Ascending aorta (tissue), 2 donors: ENCODE measurements around the gene SLC12A8. TPM values are rescaled to one million over a fixed set of nuclear protein-coding genes. Genes with fewer than 3 reads are reported as not detected.

Experiments used
- DNase-seq, 2 donors: peaks; one replicate each; pipeline ENCODE4 v3.0.0-alpha.2; 2019; ENCODE audit warnings: low spot score in 2 of 2
- H3K27ac ChIP-seq, 2 donors: fragments of 200-600 bp; sonication (generic); one replicate each; pipeline ENCODE4 v1.5.1; 2016 to 2017; ENCODE audit warnings: mild to moderate bottlenecking in 1 of 2
- H3K27me3 ChIP-seq: fragments of 200-600 bp; sonication (generic); one replicate; pipeline ENCODE4 v1.5.1; 2017
- H3K36me3 ChIP-seq, 2 donors: fragments of 200-600 bp; sonication (generic); one replicate each; pipeline ENCODE4 v1.5.1; 2016
- H3K4me1 ChIP-seq, 2 donors: fragments of 200-600 bp; sonication (generic); one replicate each; pipeline ENCODE4 v1.5.1; 2016 to 2017; ENCODE audit warnings: mild to moderate bottlenecking in 1 of 2
- H3K4me3 ChIP-seq, 2 donors: fragments of 200-600 bp; sonication (generic); one replicate each; pipeline ENCODE4 v1.5.1; 2016 to 2017; ENCODE audit warnings: mild to moderate bottlenecking in 1 of 2
- H3K9me3 ChIP-seq, 2 donors: fragments of 200-600 bp; sonication (generic); one replicate each; pipeline ENCODE4 v1.5.1; 2016
- intact Hi-C: fragments of 100-400 bp; cut with DNase I; formaldehyde crosslinking; loops from one replicate; pipeline ENCODE4 v1.15.1; 2023
- total RNA-seq: library from RNA; depleted of rRNA; stranded (reverse); fragments of >200 nt; gene quantifications from one replicate; pipeline ENCODE4 v1.1.0, GENCODE V29; 2016
- TF ChIP-seq, protein P1 (sequence below), 3 experiments: fragments of 200-600 bp in 2 of 3; fragments of 450-650 bp in 1 of 3; sonication (generic) in 2 of 3; IDR thresholded peaks; one replicate each; pipeline ENCODE4 v1.5.1; 2016 to 2019; ENCODE audit warnings: antibody characterized with exemption in 3 of 3, mild to moderate bottlenecking in 1 of 3, moderate library complexity in 1 of 3

SLC12A8 gene
- total RNA-seq, 1 donor from 2014 or later = not detected

DNA sequence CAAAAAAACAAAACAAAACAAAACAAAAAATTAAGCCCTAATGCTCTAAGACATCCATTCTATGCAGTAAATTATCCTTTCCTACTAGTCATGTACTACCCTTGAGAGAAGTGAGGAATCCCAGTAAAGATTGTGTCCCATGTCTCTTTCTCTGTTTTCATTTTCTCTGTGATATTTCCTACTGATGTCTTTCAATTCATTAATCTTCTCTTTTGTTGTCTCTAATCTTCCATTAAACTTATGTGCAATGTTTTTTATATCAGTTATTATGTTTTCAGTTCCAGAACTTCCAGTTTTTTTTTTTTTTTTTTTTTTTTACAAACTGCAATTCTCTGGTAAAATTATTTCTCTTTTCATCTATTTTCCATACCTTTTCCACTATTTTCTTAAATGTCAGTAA lies 44.1 kb upstream of the SLC12A8 start:
- H3K4me3 ChIP-seq = no peak overlapping the region
- DNase-seq = no peak
- TF ChIP-seq, protein P1, sequence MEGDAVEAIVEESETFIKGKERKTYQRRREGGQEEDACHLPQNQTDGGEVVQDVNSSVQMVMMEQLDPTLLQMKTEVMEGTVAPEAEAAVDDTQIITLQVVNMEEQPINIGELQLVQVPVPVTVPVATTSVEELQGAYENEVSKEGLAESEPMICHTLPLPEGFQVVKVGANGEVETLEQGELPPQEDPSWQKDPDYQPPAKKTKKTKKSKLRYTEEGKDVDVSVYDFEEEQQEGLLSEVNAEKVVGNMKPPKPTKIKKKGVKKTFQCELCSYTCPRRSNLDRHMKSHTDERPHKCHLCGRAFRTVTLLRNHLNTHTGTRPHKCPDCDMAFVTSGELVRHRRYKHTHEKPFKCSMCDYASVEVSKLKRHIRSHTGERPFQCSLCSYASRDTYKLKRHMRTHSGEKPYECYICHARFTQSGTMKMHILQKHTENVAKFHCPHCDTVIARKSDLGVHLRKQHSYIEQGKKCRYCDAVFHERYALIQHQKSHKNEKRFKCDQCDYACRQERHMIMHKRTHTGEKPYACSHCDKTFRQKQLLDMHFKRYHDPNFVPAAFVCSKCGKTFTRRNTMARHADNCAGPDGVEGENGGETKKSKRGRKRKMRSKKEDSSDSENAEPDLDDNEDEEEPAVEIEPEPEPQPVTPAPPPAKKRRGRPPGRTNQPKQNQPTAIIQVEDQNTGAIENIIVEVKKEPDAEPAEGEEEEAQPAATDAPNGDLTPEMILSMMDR (IDR thresholded peaks at IDR 0.05) = no peak

DNA sequence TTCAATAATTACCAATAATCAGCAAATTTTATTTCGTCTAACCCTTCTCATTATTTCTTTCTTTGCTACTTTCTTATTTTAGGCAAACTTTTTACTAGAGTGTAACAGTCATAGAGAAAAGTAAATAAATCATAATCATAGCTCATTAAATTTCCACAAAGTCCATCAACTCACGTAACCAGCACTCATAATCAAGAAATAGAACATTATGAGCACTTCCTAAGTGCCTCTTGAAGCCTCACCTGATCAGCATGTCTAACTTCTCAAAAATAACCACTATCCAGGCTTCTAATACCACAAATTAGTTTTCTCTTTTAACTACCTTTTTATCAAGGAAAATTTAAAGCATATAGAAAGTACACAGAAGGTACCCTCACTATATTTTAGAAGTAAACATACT lies 38.4 kb upstream of the SLC12A8 start:
- no peaks in the 10 kb centered on the region for H3K27me3 ChIP-seq
- no peaks in the 10 kb centered on the region for H3K36me3 ChIP-seq
- DNase-seq = no peak
- TF ChIP-seq, protein P1 (IDR thresholded peaks at IDR 0.05) = no peak
- intact Hi-C loops = no loop called here
- H3K4me3 ChIP-seq = no peak overlapping the region
- H3K27ac ChIP-seq = no peak overlapping the region
- H3K9me3 ChIP-seq = no peaks in the 10 kb centered on the region
- no peaks in the 10 kb centered on the region for H3K4me1 ChIP-seq

More for the DNA sequence above, 44.1 kb upstream of the SLC12A8 start:
- no peaks in the 10 kb centered on the region for H3K9me3 ChIP-seq
- H3K27me3 ChIP-seq = no peaks in the 10 kb centered on the region
- H3K27ac ChIP-seq = no peak overlapping the region
- no peaks in the 10 kb centered on the region for H3K4me1 ChIP-seq
- no peaks in the 10 kb centered on the region for H3K36me3 ChIP-seq
- intact Hi-C loops = no loop called here

DNA sequence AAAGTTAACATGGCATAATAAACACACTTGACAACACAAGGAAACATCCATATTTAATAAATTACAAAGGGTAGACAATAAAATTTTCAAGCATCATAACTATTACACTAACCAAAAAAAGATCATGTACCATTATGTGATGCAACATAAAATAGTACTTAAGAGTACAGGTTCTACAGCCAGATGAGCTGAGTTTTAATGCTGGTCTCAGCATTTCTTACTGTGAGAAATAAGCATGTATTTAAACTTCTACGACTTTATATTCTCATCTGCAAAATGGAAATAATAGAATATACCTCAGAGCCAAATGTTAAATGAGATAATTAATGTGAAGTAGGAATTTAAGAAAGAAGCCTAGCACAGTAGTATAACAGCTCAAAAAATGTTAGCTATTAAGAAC lies 33.7 kb upstream of the SLC12A8 start:
- intact Hi-C loops = no loop called here
- Histone ChIP-seq H3K4me3 (no peak overlapping the region), H3K27me3 (no peaks in the 10 kb centered on the region), H3K36me3 (no peaks in the 10 kb centered on the region), H3K27ac (no peak overlapping the region), H3K9me3 (no peaks in the 10 kb centered on the region), H3K4me1 (no peaks in the 10 kb centered on the region)
- TF ChIP-seq, protein P1 (IDR thresholded peaks at IDR 0.05) = no peak
- DNase-seq = no peak

DNA sequence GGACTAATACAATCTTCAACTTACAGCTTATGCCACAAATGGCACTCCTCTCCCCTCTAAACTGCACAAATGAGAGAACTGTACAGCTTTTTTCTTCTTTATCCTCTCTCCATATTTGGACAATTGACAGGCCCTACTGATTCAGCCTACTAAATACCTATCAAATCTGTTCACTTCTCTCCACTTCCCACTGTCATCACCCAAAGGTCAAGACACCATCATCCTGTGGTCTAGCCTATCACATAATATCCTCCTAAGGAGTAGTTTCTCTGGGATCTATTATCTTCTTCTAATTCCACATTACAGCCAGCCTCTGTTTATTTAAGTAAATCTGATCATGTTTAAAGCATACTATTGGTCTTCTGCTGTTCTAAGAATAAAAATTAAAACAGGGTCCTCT lies 33.0 kb upstream of the SLC12A8 start:
- no peak overlapping the region for H3K27ac ChIP-seq
- TF ChIP-seq, protein P1 (IDR thresholded peaks at IDR 0.05) = no peak
- no peaks in the 10 kb centered on the region for H3K27me3 ChIP-seq
- no peaks in the 10 kb centered on the region for H3K9me3 ChIP-seq
- intact Hi-C loops = no loop called here
- no peak overlapping the region for H3K4me3 ChIP-seq
- DNase-seq = no peak
- H3K4me1 ChIP-seq = no peaks in the 10 kb centered on the region
- H3K36me3 ChIP-seq = no peaks in the 10 kb centered on the region

DNA sequence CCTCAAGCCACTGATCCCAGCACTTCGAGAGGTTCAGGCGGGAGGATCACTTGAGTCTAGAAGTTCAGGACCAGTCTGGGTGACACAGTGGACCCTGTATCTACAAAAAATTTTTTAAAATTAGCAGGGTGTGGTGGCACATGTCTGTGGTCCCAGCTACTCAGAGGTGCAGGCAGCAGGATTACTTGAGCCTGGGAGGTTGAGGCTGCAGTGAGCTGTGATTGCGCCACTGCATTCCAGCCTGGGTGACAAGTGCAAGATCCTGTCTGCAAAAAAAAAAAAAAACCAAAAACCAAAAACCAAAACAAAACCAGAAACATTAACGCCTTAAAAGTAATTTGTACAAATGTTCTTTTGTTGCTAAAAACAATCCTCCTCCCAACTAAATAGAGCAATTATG lies 27.9 kb upstream of the SLC12A8 start:
- Histone ChIP-seq H3K9me3 (no peaks in the 10 kb centered on the region), H3K27me3 (no peaks in the 10 kb centered on the region)
- intact Hi-C loops = no loop called here

More for the DNA sequence above, 27.9 kb upstream of the SLC12A8 start:
- Histone ChIP-seq H3K36me3 (peaks cover 0 to 4% of the 10 kb centered on the region in 2 donors), H3K4me1 (no peaks in the 10 kb centered on the region), H3K4me3 (no peak overlapping the region), H3K27ac (no peak overlapping the region)
- TF ChIP-seq, protein P1 (IDR thresholded peaks at IDR 0.05) = no peak
- DNase-seq = no peak
